Measurements from ENCODE around the gene THBS1.

The THBS1 gene

DNA sequence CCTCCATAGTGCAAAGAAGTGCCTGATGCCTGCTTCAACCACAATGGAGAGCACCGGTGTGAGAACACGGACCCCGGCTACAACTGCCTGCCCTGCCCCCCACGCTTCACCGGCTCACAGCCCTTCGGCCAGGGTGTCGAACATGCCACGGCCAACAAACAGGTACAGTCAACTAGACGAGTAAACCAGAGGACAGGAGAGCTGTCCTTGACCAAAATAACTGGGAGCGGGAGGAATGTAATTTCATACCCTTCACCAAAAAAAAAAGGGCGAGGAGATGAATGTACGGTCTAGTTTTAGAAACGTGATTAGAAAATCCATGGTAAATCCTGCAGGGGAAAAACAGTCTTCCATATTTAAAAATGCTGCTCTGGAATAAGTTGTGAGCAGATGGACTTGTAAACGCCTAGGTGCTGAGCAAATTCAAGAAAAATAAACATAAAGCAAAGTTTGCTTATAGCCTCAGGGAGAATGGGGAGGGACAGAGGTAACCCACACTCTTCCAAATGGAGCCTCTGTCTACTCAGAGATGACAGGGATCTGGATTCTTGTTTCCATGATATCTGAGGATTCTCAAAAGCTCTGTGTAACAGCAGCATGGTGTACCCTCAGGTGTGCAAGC is 8.4 kb downstream of the THBS1 start:
- ChIA-PET CTCF (no interaction called here), POLR2A (no interaction called here)
- no peak for DNase-seq (ENCODE audit: extremely low spot score)
- TF ChIP-seq SUZ12 (IDR thresholded peaks at IDR 0.05) = no peak
- no peak for TF ChIP-seq HDGF (IDR thresholded peaks at IDR 0.05; ENCODE audit: borderline replicate concordance)
- TF ChIP-seq FOXK2 (IDR thresholded peaks at IDR 0.05) = no peak
- no peak for TF ChIP-seq L3MBTL2 (conservative IDR thresholded peaks at IDR 0.05)
- TF ChIP-seq CTBP1 (IDR thresholded peaks at IDR 0.05; ENCODE audit: borderline replicate concordance) = no peak
- TF ChIP-seq, protein P1, sequence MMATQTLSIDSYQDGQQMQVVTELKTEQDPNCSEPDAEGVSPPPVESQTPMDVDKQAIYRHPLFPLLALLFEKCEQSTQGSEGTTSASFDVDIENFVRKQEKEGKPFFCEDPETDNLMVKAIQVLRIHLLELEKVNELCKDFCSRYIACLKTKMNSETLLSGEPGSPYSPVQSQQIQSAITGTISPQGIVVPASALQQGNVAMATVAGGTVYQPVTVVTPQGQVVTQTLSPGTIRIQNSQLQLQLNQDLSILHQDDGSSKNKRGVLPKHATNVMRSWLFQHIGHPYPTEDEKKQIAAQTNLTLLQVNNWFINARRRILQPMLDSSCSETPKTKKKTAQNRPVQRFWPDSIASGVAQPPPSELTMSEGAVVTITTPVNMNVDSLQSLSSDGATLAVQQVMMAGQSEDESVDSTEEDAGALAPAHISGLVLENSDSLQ (IDR thresholded peaks at IDR 0.05) = no peak
- no peak for TF ChIP-seq ELF4 (IDR thresholded peaks at IDR 0.05)
- no peak for TF ChIP-seq FOXM1 (IDR thresholded peaks at IDR 0.05; ENCODE audit: borderline replicate concordance)
- no peak for TF ChIP-seq TARDBP (IDR thresholded peaks at IDR 0.05)
- no peak for TF ChIP-seq BHLHE40 (IDR thresholded peaks at IDR 0.05; ENCODE audit: borderline replicate concordance)
- TF ChIP-seq LEF1 (IDR thresholded peaks at IDR 0.05; ENCODE audit: borderline replicate concordance) = no peak
- TF ChIP-seq NFRKB (IDR thresholded peaks at IDR 0.05) = no peak
- no peak for TF ChIP-seq SP1 (IDR thresholded peaks at IDR 0.05)
- no peak for TF ChIP-seq ARNT (IDR thresholded peaks at IDR 0.05)
- no peak for TF ChIP-seq ZNF384 (IDR thresholded peaks at IDR 0.05)
- TF ChIP-seq FOXA1 (IDR thresholded peaks at IDR 0.05) = no peak

DNA sequence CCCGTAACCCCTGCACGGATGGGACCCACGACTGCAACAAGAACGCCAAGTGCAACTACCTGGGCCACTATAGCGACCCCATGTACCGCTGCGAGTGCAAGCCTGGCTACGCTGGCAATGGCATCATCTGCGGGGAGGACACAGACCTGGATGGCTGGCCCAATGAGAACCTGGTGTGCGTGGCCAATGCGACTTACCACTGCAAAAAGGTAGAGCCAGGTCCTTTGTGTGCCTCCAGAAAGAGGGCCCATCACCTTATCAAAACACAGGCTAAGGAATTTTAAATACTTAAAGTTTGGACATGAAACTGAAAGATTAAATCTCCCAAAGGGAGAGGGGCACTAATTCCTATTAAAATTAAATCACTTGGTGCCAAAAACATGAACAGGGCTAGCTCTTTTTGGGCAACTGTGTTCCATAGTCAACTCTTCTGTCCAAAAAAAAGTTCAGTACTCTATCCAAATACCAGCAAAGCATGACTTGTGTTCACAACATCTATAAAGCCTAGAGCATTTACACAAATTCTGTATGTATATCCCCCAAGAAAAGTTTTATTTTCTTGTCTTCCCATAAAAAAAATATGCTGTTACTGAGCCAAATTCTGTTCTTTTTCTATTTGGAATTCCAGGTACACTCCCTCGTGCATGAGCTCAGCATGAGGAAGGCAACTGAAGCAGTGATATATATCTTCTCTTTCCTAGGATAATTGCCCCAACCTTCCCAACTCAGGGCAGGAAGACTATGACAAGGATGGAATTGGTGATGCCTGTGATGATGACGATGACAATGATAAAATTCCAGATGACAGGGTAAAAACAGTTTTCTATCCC is 9.2 kb downstream of the THBS1 start:
- TF ChIP-seq, protein P1 (IDR thresholded peaks at IDR 0.05) = no peak
- TF ChIP-seq CTBP1 (IDR thresholded peaks at IDR 0.05; ENCODE audit: borderline replicate concordance) (no peak), ARNT (IDR thresholded peaks at IDR 0.05) (no peak), FOXA1 (IDR thresholded peaks at IDR 0.05) (no peak), FOXM1 (IDR thresholded peaks at IDR 0.05; ENCODE audit: borderline replicate concordance) (no peak), ZNF384 (IDR thresholded peaks at IDR 0.05) (no peak), SP1 (IDR thresholded peaks at IDR 0.05) (no peak), FOXK2 (IDR thresholded peaks at IDR 0.05) (no peak), BHLHE40 (IDR thresholded peaks at IDR 0.05; ENCODE audit: borderline replicate concordance) (no peak), LEF1 (IDR thresholded peaks at IDR 0.05; ENCODE audit: borderline replicate concordance) (no peak), ELF4 (IDR thresholded peaks at IDR 0.05) (no peak), L3MBTL2 (conservative IDR thresholded peaks at IDR 0.05) (no peak), NFRKB (IDR thresholded peaks at IDR 0.05) (no peak), HDGF (IDR thresholded peaks at IDR 0.05; ENCODE audit: borderline replicate concordance) (no peak), TARDBP (IDR thresholded peaks at IDR 0.05) (no peak), SUZ12 (IDR thresholded peaks at IDR 0.05) (no peak)
- DNase-seq (ENCODE audit: extremely low spot score) = no peak
- ChIA-PET CTCF (no interaction called here), POLR2A (no interaction called here)

DNA sequence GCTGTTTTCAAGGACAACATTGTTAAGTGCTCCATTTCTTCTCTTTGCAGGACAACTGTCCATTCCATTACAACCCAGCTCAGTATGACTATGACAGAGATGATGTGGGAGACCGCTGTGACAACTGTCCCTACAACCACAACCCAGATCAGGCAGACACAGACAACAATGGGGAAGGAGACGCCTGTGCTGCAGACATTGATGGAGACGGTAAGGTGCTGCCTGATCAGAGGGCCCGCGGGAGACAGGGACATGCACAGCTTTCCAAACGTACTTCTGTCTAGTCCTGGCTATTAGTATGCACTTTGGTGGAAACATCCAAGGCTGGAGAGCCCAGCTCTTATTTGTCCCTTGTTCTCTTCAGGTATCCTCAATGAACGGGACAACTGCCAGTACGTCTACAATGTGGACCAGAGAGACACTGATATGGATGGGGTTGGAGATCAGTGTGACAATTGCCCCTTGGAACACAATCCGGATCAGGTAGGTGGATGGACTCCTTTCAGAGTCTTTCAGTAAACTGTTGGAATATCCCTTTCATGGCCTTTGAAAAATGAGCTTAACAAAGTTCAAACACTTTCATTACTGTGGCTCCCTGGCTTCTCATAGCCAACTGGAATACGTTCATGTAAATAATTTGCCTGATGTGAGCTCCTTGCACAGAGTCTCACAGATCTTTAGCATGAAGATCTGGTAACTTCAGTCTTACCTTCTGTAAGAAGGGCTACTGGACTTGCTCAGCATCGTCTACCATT is 10.4 kb downstream of the THBS1 start:
- ChIA-PET CTCF (no interaction called here), POLR2A (no interaction called here)
- DNase-seq (ENCODE audit: extremely low spot score) = no peak
- TF ChIP-seq TARDBP (IDR thresholded peaks at IDR 0.05) = no peak
- TF ChIP-seq FOXK2 (IDR thresholded peaks at IDR 0.05) = no peak
- no peak for TF ChIP-seq CTBP1 (IDR thresholded peaks at IDR 0.05; ENCODE audit: borderline replicate concordance)
- TF ChIP-seq L3MBTL2 (conservative IDR thresholded peaks at IDR 0.05) = no peak
- no peak for TF ChIP-seq ARNT (IDR thresholded peaks at IDR 0.05)
- no peak for TF ChIP-seq HDGF (IDR thresholded peaks at IDR 0.05; ENCODE audit: borderline replicate concordance)

DNA sequence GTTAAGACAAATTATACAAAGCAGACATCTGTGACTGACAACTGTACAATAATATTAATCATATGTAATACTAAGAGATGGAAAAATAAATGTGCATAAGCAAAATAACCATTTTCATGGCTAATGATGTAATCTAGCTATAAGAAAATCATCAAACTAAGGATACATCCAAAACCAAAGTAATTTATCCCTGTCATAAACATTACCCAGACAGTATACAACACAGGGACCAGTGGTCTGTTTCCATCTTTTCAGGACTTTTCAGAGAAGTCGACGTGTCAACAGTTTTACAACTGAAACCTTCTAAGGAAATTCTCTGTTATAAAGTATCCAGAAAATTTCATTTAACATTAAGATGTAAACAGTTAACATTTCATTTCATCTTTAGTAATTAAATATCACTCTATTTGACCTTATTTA is 11.0 kb downstream of the THBS1 start:
- POLR2A ChIA-PET = no interaction called here
- CTCF ChIA-PET = interaction anchor here (0.6 kb wide), 1 partner anchor 11 kb away, joined by 4 read pairs; no protein-coding TSS in a partner anchor
- TF ChIP-seq ARNT (IDR thresholded peaks at IDR 0.05) (no peak), CTBP1 (IDR thresholded peaks at IDR 0.05; ENCODE audit: borderline replicate concordance) (no peak), L3MBTL2 (conservative IDR thresholded peaks at IDR 0.05) (no peak), SUZ12 (IDR thresholded peaks at IDR 0.05) (no peak), SP1 (IDR thresholded peaks at IDR 0.05) (no peak), ZNF384 (IDR thresholded peaks at IDR 0.05) (no peak), FOXM1 (IDR thresholded peaks at IDR 0.05; ENCODE audit: borderline replicate concordance) (no peak), NFRKB (IDR thresholded peaks at IDR 0.05) (no peak), FOXA1 (IDR thresholded peaks at IDR 0.05) (no peak), TARDBP (IDR thresholded peaks at IDR 0.05) (no peak), BHLHE40 (IDR thresholded peaks at IDR 0.05; ENCODE audit: borderline replicate concordance) (no peak), LEF1 (IDR thresholded peaks at IDR 0.05; ENCODE audit: borderline replicate concordance) (no peak), FOXK2 (IDR thresholded peaks at IDR 0.05) (no peak), ELF4 (IDR thresholded peaks at IDR 0.05) (no peak)
- TF ChIP-seq, protein P1 (IDR thresholded peaks at IDR 0.05) = no peak
- no peak for DNase-seq (ENCODE audit: extremely low spot score)

DNA sequence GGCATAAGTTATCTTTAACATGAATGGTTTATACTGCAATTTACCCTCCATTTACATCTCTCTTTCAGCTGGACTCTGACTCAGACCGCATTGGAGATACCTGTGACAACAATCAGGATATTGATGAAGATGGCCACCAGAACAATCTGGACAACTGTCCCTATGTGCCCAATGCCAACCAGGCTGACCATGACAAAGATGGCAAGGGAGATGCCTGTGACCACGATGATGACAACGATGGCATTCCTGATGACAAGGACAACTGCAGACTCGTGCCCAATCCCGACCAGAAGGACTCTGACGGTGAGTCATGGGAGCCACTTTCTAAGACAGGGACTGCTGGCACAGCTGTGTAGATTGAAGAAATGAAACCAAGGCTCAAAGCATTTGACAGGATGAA is 11.6 kb downstream of the THBS1 start:
- ChIA-PET CTCF (interaction anchor here (0.6 kb wide), 1 partner anchor 10 kb away, joined by 4 read pairs; no protein-coding TSS in a partner anchor), POLR2A (no interaction called here)
- TF ChIP-seq CTBP1 (IDR thresholded peaks at IDR 0.05; ENCODE audit: borderline replicate concordance) = no peak
- DNase-seq (ENCODE audit: extremely low spot score) = no peak
